HEK293 (cell line): ENCODE measurements around the gene CCSER2.

Experiments
- CTCF ChIA-PET: fragments of 350-600 bp; formaldehyde crosslinking; extraction: SDS; loops from one replicate; lab custom pipeline; 2021; ENCODE audit warnings: antibody characterized with exemption; lab: Yijun Ruan, JAX
- POLR2A ChIA-PET: fragments of 300-600 bp; formaldehyde crosslinking; extraction: SDS; loops from one replicate; lab custom pipeline; 2020; ENCODE audit warnings: antibody characterized with exemption, inconsistent platforms; lab: Yijun Ruan, JAX
- H3K27ac ChIP-seq: fragments of 200-500 bp; sonication (Bioruptor generic); 2 replicates; pipeline ENCODE4 v1.5.1; 2014; ENCODE audit warnings: low read depth, low read length, control low read depth, inconsistent platforms; ENCODE audit errors: extremely low read depth
- H3K36me3 ChIP-seq, 2 experiments: fragments of 200-500 bp in 1 of 2; sonication (Bioruptor generic) in 1 of 2; 1 replicate in 1 of 2; 2 replicates in 1 of 2; pipeline ENCODE4 v1.5.1; 2014 to 2017; ENCODE audit warnings: inconsistent platforms in 2 of 2, low read length in 2 of 2; ENCODE audit not compliant: control insufficient read depth in 2 of 2, insufficient read depth in 1 of 2
- H3K4me1 ChIP-seq: fragments of 200-500 bp; sonication (Bioruptor generic); 2 replicates; pipeline ENCODE4 v1.5.1; 2014; ENCODE audit warnings: mild to moderate bottlenecking, low read length, inconsistent platforms; ENCODE audit not compliant: control insufficient read depth, insufficient read depth
- H3K4me3 ChIP-seq: 2 replicates; pipeline ENCODE4 v1.5.1; 2011; ENCODE audit warnings: low read depth, mild to moderate bottlenecking, control low read depth, low read length, moderate library complexity
- H3K9me3 ChIP-seq: fragments of 200-500 bp; sonication (Bioruptor generic); 2 replicates; pipeline ENCODE4 v1.5.1; 2014; ENCODE audit warnings: low read depth, low read length, inconsistent platforms; ENCODE audit not compliant: control insufficient read depth, insufficient read depth
- GFI1B ChIP-seq: fragments of 450-650 bp; formaldehyde crosslinking; IDR thresholded peaks from 2 replicates; pipeline ENCODE4 v1.5.1; 2016; ENCODE audit warnings: missing biosample characterization, missing genetic modification characterization
- GLI4 ChIP-seq: fragments of 450-650 bp; formaldehyde crosslinking; IDR thresholded peaks from 2 replicates; pipeline ENCODE4 v1.5.1; 2016; ENCODE audit warnings: missing biosample characterization, missing genetic modification characterization
- IKZF3 ChIP-seq: fragments of 450-650 bp; IDR thresholded peaks from 2 replicates; pipeline ENCODE4 v1.5.0; 2018; ENCODE audit warnings: missing biosample characterization, mild to moderate bottlenecking, missing genetic modification characterization, moderate library complexity
- KLF1 ChIP-seq: fragments of 450-650 bp; formaldehyde crosslinking; IDR thresholded peaks from 2 replicates; pipeline ENCODE4 v1.5.1; 2016; ENCODE audit warnings: missing biosample characterization, missing genetic modification characterization
- PRDM1 ChIP-seq: fragments of 450-650 bp; formaldehyde crosslinking; IDR thresholded peaks from 2 replicates; pipeline ENCODE4; 2016; ENCODE audit warnings: missing biosample characterization, missing genetic modification characterization
- REST ChIP-seq: fragments of 450-650 bp; formaldehyde crosslinking; IDR thresholded peaks from 2 replicates; pipeline ENCODE4 v1.5.1; 2016; ENCODE audit warnings: missing biosample characterization, missing genetic modification characterization
- SCRT1 ChIP-seq: fragments of 450-650 bp; formaldehyde crosslinking; IDR thresholded peaks from 2 replicates; pipeline ENCODE4 v1.5.1; 2016; ENCODE audit warnings: missing biosample characterization, missing genetic modification characterization, borderline replicate concordance
- SCRT2 ChIP-seq: fragments of 450-650 bp; formaldehyde crosslinking; IDR thresholded peaks from 2 replicates; pipeline ENCODE4 v1.5.1; 2016; ENCODE audit warnings: missing biosample characterization, missing genetic modification characterization
- ZFP37 ChIP-seq: fragments of 450-650 bp; formaldehyde crosslinking; IDR thresholded peaks from 2 replicates; pipeline ENCODE4 v1.5.1; 2016; ENCODE audit warnings: missing biosample characterization, missing genetic modification characterization
- ZNF341 ChIP-seq: fragments of 450-650 bp; formaldehyde crosslinking; IDR thresholded peaks from 2 replicates; pipeline ENCODE4; 2016; ENCODE audit warnings: low read depth, missing biosample characterization, missing genetic modification characterization
- ZNF366 ChIP-seq: fragments of 450-650 bp; formaldehyde crosslinking; conservative IDR thresholded peaks from 2 replicates; pipeline ENCODE4 v1.5.1; 2016; ENCODE audit warnings: missing biosample characterization, missing genetic modification characterization
- ZNF488 ChIP-seq: fragments of 450-650 bp; formaldehyde crosslinking; IDR thresholded peaks from 2 replicates; pipeline ENCODE4 v1.5.1; 2016; ENCODE audit warnings: missing biosample characterization, missing genetic modification characterization
- ZNF510 ChIP-seq: fragments of 450-650 bp; formaldehyde crosslinking; IDR thresholded peaks from 2 replicates; pipeline ENCODE4 v1.5.1; 2018; ENCODE audit warnings: mild to moderate bottlenecking, missing genetic modification characterization, missing biosample characterization; ENCODE audit not compliant: insufficient replicate concordance
- ZNF555 ChIP-seq: fragments of 450-650 bp; formaldehyde crosslinking; conservative IDR thresholded peaks from 2 replicates; pipeline ENCODE4 v1.5.1; 2017; ENCODE audit warnings: missing biosample characterization, mild to moderate bottlenecking, missing genetic modification characterization, inconsistent platforms
- ZNF558 ChIP-seq: fragments of 450-650 bp; formaldehyde crosslinking; IDR thresholded peaks from 2 replicates; pipeline ENCODE4 v1.5.1; 2016; ENCODE audit warnings: missing biosample characterization, missing genetic modification characterization
- ZNF600 ChIP-seq: fragments of 450-650 bp; formaldehyde crosslinking; IDR thresholded peaks from 2 replicates; pipeline ENCODE4 v1.5.1; 2016; ENCODE audit warnings: missing biosample characterization, missing genetic modification characterization
- ZNF623 ChIP-seq: fragments of 450-650 bp; formaldehyde crosslinking; IDR thresholded peaks from 2 replicates; pipeline ENCODE4 v1.5.1; 2016; ENCODE audit warnings: missing biosample characterization, missing genetic modification characterization
- ZNF692 ChIP-seq: fragments of 450-650 bp; formaldehyde crosslinking; IDR thresholded peaks from 2 replicates; pipeline ENCODE4 v1.5.1; 2016; ENCODE audit warnings: missing biosample characterization, missing genetic modification characterization
- TF ChIP-seq, protein P1 (sequence below): fragments of 450-650 bp; formaldehyde crosslinking; IDR thresholded peaks from 2 replicates; pipeline ENCODE4 v1.5.1; 2016; ENCODE audit warnings: missing biosample characterization, missing genetic modification characterization

Gene CCSER2

DNA sequence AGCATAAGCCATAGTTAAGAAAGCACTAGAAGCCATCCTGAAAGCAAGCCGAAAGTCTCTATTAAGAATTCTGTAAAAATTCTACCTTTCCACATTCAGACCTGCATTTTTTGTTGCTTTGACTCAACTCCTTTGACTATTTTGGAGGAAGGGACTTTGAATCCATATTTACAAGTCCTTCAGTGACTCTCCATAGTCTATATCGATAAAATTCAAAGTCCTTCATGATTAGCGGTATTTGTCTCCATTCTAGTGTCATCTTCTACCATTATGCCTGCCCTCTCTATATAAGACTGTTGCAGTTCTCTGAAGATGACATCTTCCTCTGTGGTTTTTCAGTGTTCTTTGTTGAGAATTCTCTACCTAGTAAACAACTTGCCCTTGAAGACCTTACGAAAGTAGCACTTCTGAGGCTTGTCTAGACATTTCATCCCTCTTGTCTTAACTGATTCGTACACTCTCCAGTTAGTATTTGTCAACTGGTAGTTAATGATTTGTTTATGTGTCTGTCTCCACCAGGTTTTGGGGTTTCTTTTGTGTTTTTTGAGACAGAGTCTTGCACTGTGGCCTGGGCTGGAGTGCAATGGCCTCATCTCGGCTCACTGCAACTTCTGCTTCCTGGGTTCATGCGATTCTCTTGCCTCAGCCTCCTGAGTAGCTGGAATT lies 1.7 kb downstream of the CCSER2 start:
- POLR2A ChIA-PET, result no interaction called here
- H3K9me3 ChIP-seq, result no peaks in the 10 kb centered on the region
- H3K4me1 ChIP-seq, result peaks cover 12% of the 10 kb centered on the region
- no peak overlapping the region for H3K27ac ChIP-seq
- TF ChIP-seq KLF1 (tag by site-specific recombination), result no peak
- no peak for TF ChIP-seq GLI4 (tag by site-specific recombination)
- no peak for TF ChIP-seq ZNF488
- TF ChIP-seq ZNF623 (tag by site-specific recombination), result no peak
- TF ChIP-seq REST, result no peak
- no peak for TF ChIP-seq ZFP37 (tag by site-specific recombination)
- no peak for TF ChIP-seq SCRT1
- no peak for TF ChIP-seq ZNF692 (tag by site-specific recombination)
- no peak for TF ChIP-seq GFI1B
- no peaks in the 10 kb centered on the region; a peak in 1 of 3 replicates for H3K36me3 ChIP-seq
- CTCF ChIA-PET, result interaction anchor here (1.0 kb wide), 1 partner anchor 11 kb away, joined by 4 read pairs; no protein-coding TSS in a partner anchor
- no peak overlapping the region; the same call in 1 of the 2 replicates for H3K4me3 ChIP-seq

GRCh38 chr10:84331091-84331490 lies 2.7 kb downstream of the CCSER2 start:
- H3K4me1 ChIP-seq, result peaks cover 12% of the 10 kb centered on the region
- ChIA-PET CTCF (no interaction called here), POLR2A (no interaction called here)
- H3K27ac ChIP-seq, result no peak overlapping the region
- no peak for TF ChIP-seq ZNF366
- TF ChIP-seq PRDM1 (tag by site-specific recombination), result peak; percentile 68; the same call in 1 of the 2 replicates
- TF ChIP-seq ZNF510, result no peak
- no peaks in the 10 kb centered on the region for H3K9me3 ChIP-seq
- no peak overlapping the region for H3K4me3 ChIP-seq
- H3K36me3 ChIP-seq, result no peaks in the 10 kb centered on the region; a peak in 1 of 3 replicates

- ChIA-PET POLR2A (no interaction called here), CTCF (interaction anchor here (0.7 to 1.1 kb wide), 3 partner anchors 11 to 66 kb away, joined by 3 to 5 read pairs (median 3); no protein-coding TSS in a partner anchor)
- H3K4me3 ChIP-seq, result no peak overlapping the region
- no peaks in the 10 kb centered on the region; a peak in 1 of 3 replicates for H3K36me3 ChIP-seq
- TF ChIP-seq ZNF692 (tag by site-specific recombination), result no peak
- TF ChIP-seq IKZF3 (tag by site-specific recombination), result no peak
- TF ChIP-seq ZNF600, result no peak
- peak; percentile 68 for TF ChIP-seq SCRT2
- TF ChIP-seq, protein P1, sequence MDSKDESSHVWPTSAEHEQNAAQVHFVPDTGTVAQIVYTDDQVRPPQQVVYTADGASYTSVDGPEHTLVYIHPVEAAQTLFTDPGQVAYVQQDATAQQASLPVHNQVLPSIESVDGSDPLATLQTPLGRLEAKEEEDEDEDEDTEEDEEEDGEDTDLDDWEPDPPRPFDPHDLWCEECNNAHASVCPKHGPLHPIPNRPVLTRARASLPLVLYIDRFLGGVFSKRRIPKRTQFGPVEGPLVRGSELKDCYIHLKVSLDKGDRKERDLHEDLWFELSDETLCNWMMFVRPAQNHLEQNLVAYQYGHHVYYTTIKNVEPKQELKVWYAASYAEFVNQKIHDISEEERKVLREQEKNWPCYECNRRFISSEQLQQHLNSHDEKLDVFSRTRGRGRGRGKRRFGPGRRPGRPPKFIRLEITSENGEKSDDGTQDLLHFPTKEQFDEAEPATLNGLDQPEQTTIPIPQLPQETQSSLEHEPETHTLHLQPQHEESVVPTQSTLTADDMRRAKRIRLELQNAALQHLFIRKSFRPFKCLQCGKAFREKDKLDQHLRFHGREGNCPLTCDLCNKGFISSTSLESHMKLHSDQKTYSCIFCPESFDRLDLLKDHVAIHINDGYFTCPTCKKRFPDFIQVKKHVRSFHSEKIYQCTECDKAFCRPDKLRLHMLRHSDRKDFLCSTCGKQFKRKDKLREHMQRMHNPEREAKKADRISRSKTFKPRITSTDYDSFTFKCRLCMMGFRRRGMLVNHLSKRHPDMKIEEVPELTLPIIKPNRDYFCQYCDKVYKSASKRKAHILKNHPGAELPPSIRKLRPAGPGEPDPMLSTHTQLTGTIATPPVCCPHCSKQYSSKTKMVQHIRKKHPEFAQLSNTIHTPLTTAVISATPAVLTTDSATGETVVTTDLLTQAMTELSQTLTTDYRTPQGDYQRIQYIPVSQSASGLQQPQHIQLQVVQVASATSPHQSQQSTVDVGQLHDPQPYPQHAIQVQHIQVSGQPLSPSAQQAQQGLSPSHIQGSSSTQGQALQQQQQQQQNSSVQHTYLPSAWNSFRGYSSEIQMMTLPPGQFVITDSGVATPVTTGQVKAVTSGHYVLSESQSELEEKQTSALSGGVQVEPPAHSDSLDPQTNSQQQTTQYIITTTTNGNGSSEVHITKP, result peak; percentile 80
- TF ChIP-seq ZNF558, result no peak
- peak; percentile 92 for TF ChIP-seq ZNF341 (tag by site-specific recombination)
- TF ChIP-seq ZNF555 (tag by site-specific recombination), result no peak
- H3K27ac ChIP-seq, result no peak overlapping the region
- peaks cover 23% of the 10 kb centered on the region for H3K4me1 ChIP-seq
- no peaks in the 10 kb centered on the region for H3K9me3 ChIP-seq
These were observed 5.6 kb downstream of the CCSER2 start for GRCh38 chr10:84333864-84334451.
